Activated CD8-positive, alpha-beta T cell treated with anti-CD3 and anti-CD28 coated beads for 36 hours (primary cell): ENCODE data around the gene GADD45B. TPM values are rescaled to one million over a fixed set of nuclear protein-coding genes. Genes with fewer than 3 reads are reported as not detected.
"Not testable (repeated sequence)": the region's sequence is repeated elsewhere in the genome, so short reads cannot be mapped to it uniquely, and the experiment has no call there.

ENCODE experiments used
- ATAC-seq: fragments of 200-7000 bp; cut with Tn5 transposase; one replicate; pipeline ENCODE4 v1.10.0; 2021; ENCODE audit warnings: mild to moderate bottlenecking, moderate library complexity
- CTCF ChIA-PET: fragments of 350-600 bp; sonication (Branson Sonifier 250); formaldehyde crosslinking; loops from one replicate; lab custom pipeline; 2021; ENCODE audit warnings: antibody characterized with exemption; lab: Charles Lee
- POLR2A ChIA-PET: fragments of 350-600 bp; sonication (Branson Sonifier 250); formaldehyde crosslinking; loops from one replicate; lab custom pipeline; 2021; ENCODE audit warnings: antibody characterized with exemption; lab: Charles Lee
- DNase-seq: peaks from one replicate; pipeline ENCODE4 v3.0.0-alpha.2; 2020
- H3K27ac Mint-ChIP-seq: one replicate; pipeline ENCODE4 v1.8.0; 2021; ENCODE audit warnings: mild to moderate bottlenecking, mixed read lengths
- H3K27me3 Mint-ChIP-seq: one replicate; pipeline ENCODE4 v1.8.0; 2021; ENCODE audit warnings: mixed read lengths
- H3K36me3 Mint-ChIP-seq: one replicate; pipeline ENCODE4 v1.8.0; 2021; ENCODE audit warnings: low read depth, mixed read lengths
- H3K4me1 Mint-ChIP-seq: one replicate; pipeline ENCODE4 v1.8.0; 2021; ENCODE audit warnings: low read depth, mixed read lengths
- H3K4me3 Mint-ChIP-seq: one replicate; pipeline ENCODE4 v1.8.0; 2021; ENCODE audit warnings: mild to moderate bottlenecking, moderate library complexity, mixed read lengths
- H3K9me3 Mint-ChIP-seq: one replicate; pipeline ENCODE4 v1.8.0; 2021; ENCODE audit warnings: mixed read lengths
- CTCF ChIP-seq: fragments of 200-600 bp; IDR thresholded peaks from one replicate; pipeline ENCODE4 v1.8.0; 2022; ENCODE audit warnings: antibody characterized with exemption, mild to moderate bottlenecking
- intact Hi-C: fragments of 100-400 bp; cut with micrococcal nuclease; formaldehyde crosslinking; loops from one replicate; pipeline ENCODE4 v1.10.0; 2022
- total RNA-seq, 2 experiments: library from RNA; stranded (reverse); gene quantifications; one replicate each; pipeline ENCODE4 v1.2.3, GENCODE V29; 2021

GADD45B gene
- total RNA-seq, 2 experiments from 2014 or later: 98.3 to 102 TPM

DNA sequence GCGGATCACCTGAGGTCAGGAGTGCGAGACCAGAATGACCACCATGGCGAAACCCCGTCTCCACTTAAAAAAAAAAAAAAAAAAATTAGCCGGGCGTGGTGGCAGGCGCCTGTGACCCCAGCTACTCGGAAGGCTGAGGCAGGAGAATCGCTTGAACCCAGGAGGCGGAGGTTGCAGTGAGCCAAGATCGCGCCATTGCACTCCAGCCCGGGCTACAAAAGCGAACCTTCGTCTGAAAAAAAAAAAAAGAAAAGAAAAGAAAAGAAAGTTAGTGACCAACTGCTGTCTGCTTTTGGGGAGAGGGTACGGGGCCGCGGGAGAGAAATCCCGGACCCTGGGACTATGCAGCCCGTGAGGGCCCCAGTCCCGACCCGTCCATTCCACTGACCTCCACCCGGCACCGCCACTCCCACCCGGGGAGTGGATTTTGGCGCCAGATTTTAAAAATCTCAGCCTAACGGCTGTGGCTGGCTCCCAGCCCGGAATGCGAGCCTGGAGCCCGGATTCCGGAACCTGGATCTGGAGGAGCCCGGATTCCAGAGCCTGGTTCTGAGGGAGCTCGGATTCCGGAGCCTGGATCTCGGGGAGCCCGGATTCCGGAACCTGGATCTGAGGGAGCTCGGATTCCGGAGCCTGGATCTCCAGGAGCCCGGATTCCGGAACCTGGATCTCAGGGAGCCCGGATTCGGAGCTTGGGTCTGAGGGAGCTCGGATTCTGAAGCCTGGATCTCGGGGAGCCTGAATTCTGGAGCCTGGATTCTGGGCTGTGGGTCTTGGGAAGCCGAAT is 13.1 kb upstream of the GADD45B start:
- Mint-ChIP-seq H3K4me3 (peak overlapping the region; percentile 86), H3K4me1 (peaks cover 10% of the 10 kb centered on the region), H3K9me3 (no peaks in the 10 kb centered on the region), H3K27me3 (no peaks in the 10 kb centered on the region), H3K36me3 (no peaks in the 10 kb centered on the region), H3K27ac (peak overlapping the region; percentile 61)
- ATAC-seq: no peak
- no peak for DNase-seq
- ChIA-PET POLR2A (interaction anchor here (0.9 to 4.4 kb wide), 5 partner anchors 14 to 136 kb away, joined by 3 to 26 read pairs (median 5); partner anchors contain the start of gene GADD45B), CTCF (interaction anchor here (0.9 to 2.2 kb wide), 10 partner anchors 11 to 186 kb away, joined by 3 to 7 read pairs (median 4); partner anchors contain the start of genes GADD45B and TIMM13)
- intact Hi-C loops: no loop called here
- no peak for TF ChIP-seq CTCF

GRCh38 chr19:2463694-2464093 is 12.2 kb upstream of the GADD45B start:
- H3K27me3 Mint-ChIP-seq, ATAC-seq, H3K9me3 Mint-ChIP-seq, intact Hi-C loops, H3K27ac Mint-ChIP-seq, H3K36me3 Mint-ChIP-seq, H3K4me1 Mint-ChIP-seq: not testable (repeated sequence)
- H3K4me3 Mint-ChIP-seq: peak overlapping the region; percentile 21
- peak; percentile 27 for DNase-seq
- POLR2A ChIA-PET: interaction anchor here (0.9 to 4.4 kb wide), 4 partner anchors 13 to 145 kb away, joined by 3 to 26 read pairs (median 6); partner anchors contain the start of gene GADD45B
- CTCF ChIA-PET: interaction anchor here (0.9 to 2.2 kb wide), 8 partner anchors 10 to 185 kb away, joined by 3 to 7 read pairs (median 4); partner anchors contain the start of genes GADD45B and TIMM13

- CTCF ChIA-PET: interaction anchor here (0.9 to 2.1 kb wide), 4 partner anchors 10 to 184 kb away, joined by 3 to 6 read pairs (median 4); no protein-coding TSS in a partner anchor
- Mint-ChIP-seq H3K4me3 (no peak overlapping the region), H3K27me3 (no peaks in the 10 kb centered on the region), H3K9me3 (no peaks in the 10 kb centered on the region), H3K4me1 (peaks cover 16% of the 10 kb centered on the region), H3K27ac (no peak overlapping the region), H3K36me3 (no peaks in the 10 kb centered on the region)
- no peak for ATAC-seq
- POLR2A ChIA-PET: interaction anchor here (1.5 to 4.4 kb wide), 3 partner anchors 12 to 135 kb away, joined by 5 to 26 read pairs (median 7); partner anchors contain the start of gene GADD45B
- DNase-seq: no peak
- no peak for TF ChIP-seq CTCF
- intact Hi-C loops: no loop called here
Measured at GRCh38 chr19:2464389-2464788, 11.5 kb upstream of the GADD45B start.

DNA sequence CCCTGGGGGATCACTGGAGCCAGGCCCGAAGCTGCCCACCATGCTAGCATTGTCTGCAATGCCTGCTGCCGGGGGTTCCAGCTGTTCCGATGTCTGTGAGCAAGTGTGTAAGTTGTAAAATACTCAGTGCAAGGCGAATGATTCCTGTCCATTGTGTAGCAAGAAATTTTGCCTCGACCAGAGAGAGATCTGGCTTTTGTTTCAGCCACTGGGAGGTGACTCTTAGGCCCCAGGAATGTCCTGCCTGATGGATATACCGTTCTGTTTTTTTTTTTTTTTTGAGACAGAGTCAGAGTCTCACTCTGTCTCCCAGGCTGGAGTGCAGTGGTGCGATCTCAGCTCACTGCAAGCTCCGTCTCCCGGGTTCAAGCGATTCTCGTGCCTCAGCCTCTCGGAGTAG is 7.3 kb upstream of the GADD45B start:
- no peak for TF ChIP-seq CTCF
- no peaks in the 10 kb centered on the region for H3K27me3 Mint-ChIP-seq
- H3K4me1 Mint-ChIP-seq: peaks cover 11% of the 10 kb centered on the region
- no peaks in the 10 kb centered on the region for H3K9me3 Mint-ChIP-seq
- DNase-seq: no peak
- intact Hi-C loops: no loop called here
- ATAC-seq: no peak
- H3K27ac Mint-ChIP-seq: no peak overlapping the region
- POLR2A ChIA-PET: interaction anchor here (1.2 to 1.6 kb wide), 3 partner anchors 8 to 152 kb away, joined by 3 to 7 read pairs (median 5); no protein-coding TSS in a partner anchor
- H3K36me3 Mint-ChIP-seq: no peaks in the 10 kb centered on the region
- CTCF ChIA-PET: interaction anchor here (1.2 to 8.2 kb wide), 3 partner anchors 144 to 168 kb away, joined by 3 to 91 read pairs (median 7); no protein-coding TSS in a partner anchor
- no peak overlapping the region for H3K4me3 Mint-ChIP-seq

GRCh38 chr19:2469102-2469914 is 6.6 kb upstream of the GADD45B start:
- no peak for TF ChIP-seq CTCF
- Mint-ChIP-seq H3K9me3 (no peaks in the 10 kb centered on the region), H3K27ac (peak overlapping the region; percentile 22), H3K27me3 (no peaks in the 10 kb centered on the region), H3K36me3 (no peaks in the 10 kb centered on the region), H3K4me3 (peak overlapping the region; percentile 3), H3K4me1 (peaks cover 14% of the 10 kb centered on the region)
- DNase-seq (peak; percentile 81), ATAC-seq (peak; percentile 81)
- ChIA-PET POLR2A (interaction anchor here (1.2 to 1.6 kb wide), 5 partner anchors 8 to 151 kb away, joined by 3 to 7 read pairs (median 4); no protein-coding TSS in a partner anchor), CTCF (interaction anchor here (0.8 to 8.2 kb wide), 5 partner anchors 130 to 179 kb away, joined by 3 to 91 read pairs (median 4); no protein-coding TSS in a partner anchor)
- intact Hi-C loops: no loop called here

DNA sequence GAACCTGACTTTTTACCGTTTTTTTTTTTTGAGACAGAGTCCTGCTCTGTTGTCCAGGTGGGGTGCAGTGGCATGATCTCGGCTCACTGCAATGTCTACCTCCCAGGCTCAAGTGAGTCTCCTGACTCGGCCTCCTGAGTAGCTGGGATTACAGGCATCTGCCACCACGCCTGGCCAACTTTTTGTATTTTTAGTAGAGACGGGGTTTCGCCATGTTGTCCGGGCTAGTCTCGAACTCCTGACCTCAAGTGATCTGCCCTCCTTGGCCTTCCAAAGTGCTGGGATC is 6.1 kb upstream of the GADD45B start:
- H3K27me3 Mint-ChIP-seq, H3K9me3 Mint-ChIP-seq, ATAC-seq, DNase-seq, intact Hi-C loops, H3K36me3 Mint-ChIP-seq: not testable (repeated sequence)
- peaks cover 18% of the 10 kb centered on the region for H3K4me1 Mint-ChIP-seq
- ChIA-PET CTCF (interaction anchor here (1.6 to 8.2 kb wide), 3 partner anchors 130 to 167 kb away, joined by 4 to 91 read pairs (median 7); no protein-coding TSS in a partner anchor), POLR2A (interaction anchor here (0.8 to 1.6 kb wide), 5 partner anchors 12 to 151 kb away, joined by 3 to 7 read pairs (median 4); no protein-coding TSS in a partner anchor)
- H3K4me3 Mint-ChIP-seq: peak overlapping the region; percentile 3
- H3K27ac Mint-ChIP-seq: peak overlapping the region; percentile 22
